ENCODE measurements around the gene GMCL2. TPM values are rescaled to one million over a fixed set of nuclear protein-coding genes. Genes with fewer than 3 reads are reported as not detected.

The GMCL2 gene
- not detected in 2 replicates for total RNA-seq (ENCODE audit: low replicate concordance)

GRCh38 chr5:178187014-178187413 is at the start of gene GMCL2:
GMCL2 (minus strand) TSS chr5:178187371; CDS start chr5:178187299, 72 bp downstream.

GRCh38 chr5:178232124-178232919 is 45.2 kb upstream of the GMCL2 start, which contains the start of gene PHYKPL:
PHYKPL (minus strand) TSS chr5:178232802; CDS start chr5:178232550, 252 bp downstream.

GRCh38 chr5:178204182-178204934 is 17.2 kb upstream of the GMCL2 start, which contains the start of gene HNRNPAB:
HNRNPAB (plus strand) TSS chr5:178204533; CDS start chr5:178204838, 305 bp downstream.

GRCh38 chr5:178153530-178154340 is 33.4 kb downstream of the GMCL2 start, which contains the start of gene NHP2:
NHP2 (minus strand) TSS chr5:178153885; CDS start chr5:178153817, 68 bp downstream.

Other genes with a start within 250 kb of the GMCL2 start
- not detected in 2 replicates for gene PROP1, start 191.1 kb downstream of the GMCL2 start, total RNA-seq (ENCODE audit: low replicate concordance)
- gene N4BP3, start 73.8 kb downstream of the GMCL2 start, total RNA-seq (ENCODE audit: low replicate concordance) = 0.08 and 0.35 TPM in 2 replicates
- gene RMND5B, start 56.4 kb downstream of the GMCL2 start, total RNA-seq (ENCODE audit: low replicate concordance) = 17.7 and 20.4 TPM in 2 replicates
- 61.2 and 151 TPM in 2 replicates for gene NHP2, start 33.5 kb downstream of the GMCL2 start, total RNA-seq (ENCODE audit: low replicate concordance)
- 14.9 and 60.7 TPM in 2 replicates for gene HNRNPAB, start 17.2 kb upstream of the GMCL2 start, total RNA-seq (ENCODE audit: low replicate concordance)
- gene PHYKPL, start 45.4 kb upstream of the GMCL2 start, total RNA-seq (ENCODE audit: low replicate concordance) = 30.6 and 59.9 TPM in 2 replicates